GM19468 (cell line): ENCODE results near the gene DHRS1.

Experiments
- ATAC-seq: cut with Tn5 transposase; IDR thresholded peaks from one replicate; pipeline ENCODE4 v1.9.1; 2021; ENCODE audit warnings: mild to moderate bottlenecking, moderate library complexity, moderate number of reproducible peaks; ENCODE audit not compliant: unreplicated experiment; ENCODE audit errors: extremely low read depth

DHRS1 gene

GRCh38 chr14:24269368-24269767, 30.2 kb downstream of the DHRS1 start:
- ATAC-seq: no peak

- no peak for ATAC-seq
These were observed 31.4 kb downstream of the DHRS1 start for GRCh38 chr14:24268225-24268624.

- no peak for ATAC-seq
These were observed 32.1 kb downstream of the DHRS1 start for GRCh38 chr14:24267516-24267915.

GRCh38 chr14:24266344-24267244, 33.0 kb downstream of the DHRS1 start:
- ATAC-seq: no peak

- no peak for ATAC-seq
These were observed 35.3 kb downstream of the DHRS1 start for GRCh38 chr14:24264298-24264697.

- no peak for ATAC-seq
These were observed 35.7 kb downstream of the DHRS1 start for GRCh38 chr14:24263848-24264247.

GRCh38 chr14:24262821-24263733, 36.5 kb downstream of the DHRS1 start, which contains the start of gene TGM1:
Gene TGM1, minus strand, starts transcription at chr14:24263177. Its CDS starts 825 bp downstream, at chr14:24262352.
- ATAC-seq: no peak

GRCh38 chr14:24261969-24262327, 37.6 kb downstream of the DHRS1 start:
- no peak for ATAC-seq

GRCh38 chr14:24261256-24261968, 38.2 kb downstream of the DHRS1 start:
- ATAC-seq: no peak

- no peak for ATAC-seq
These were observed 38.8 kb downstream of the DHRS1 start for GRCh38 chr14:24260780-24261157.

GRCh38 chr14:24260026-24260779, 39.4 kb downstream of the DHRS1 start:
- no peak for ATAC-seq

GRCh38 chr14:24259282-24260025, 40.1 kb downstream of the DHRS1 start:
- no peak for ATAC-seq

- no peak for ATAC-seq
These were observed 40.9 kb downstream of the DHRS1 start for GRCh38 chr14:24258548-24259265.

GRCh38 chr14:24258119-24258518, 41.5 kb downstream of the DHRS1 start:
- no peak for ATAC-seq

- ATAC-seq: no peak
These were observed 42.6 kb downstream of the DHRS1 start for GRCh38 chr14:24256960-24257359.

GRCh38 chr14:24255931-24256711, 43.5 kb downstream of the DHRS1 start:
- ATAC-seq: no peak

- no peak for ATAC-seq
These were observed 44.1 kb downstream of the DHRS1 start for GRCh38 chr14:24255438-24255837.
